Ishikawa (cell line): ENCODE results near the gene ACSS2.

Experiments
- CREB1 ChIP-seq: IDR thresholded peaks from 2 replicates; pipeline ENCODE4 v1.6.1; 2012; ENCODE audit warnings: low read depth
- FOXM1 ChIP-seq: IDR thresholded peaks from 2 replicates; pipeline ENCODE4 v1.6.1; 2012; ENCODE audit warnings: low read depth, borderline replicate concordance
- RAD21 ChIP-seq: IDR thresholded peaks from 2 replicates; pipeline ENCODE4 v1.6.1; 2012; ENCODE audit warnings: low read depth
- TCF12 ChIP-seq: IDR thresholded peaks from 2 replicates; pipeline ENCODE4 v1.6.1; 2012; ENCODE audit warnings: low read depth
- TEAD4 ChIP-seq: IDR thresholded peaks from 2 replicates; pipeline ENCODE4 v1.6.1; 2012
- YY1 ChIP-seq: IDR thresholded peaks from 2 replicates; pipeline ENCODE4 v1.6.1; 2012; ENCODE audit warnings: low read depth
- ZBTB7A ChIP-seq: IDR thresholded peaks from 2 replicates; pipeline ENCODE4 v1.6.1; 2012; ENCODE audit warnings: low read depth
- TF ChIP-seq, protein P1 (sequence below): IDR thresholded peaks from 2 replicates; pipeline ENCODE4 v1.6.1; 2012
- TF ChIP-seq, protein P2 (sequence below): IDR thresholded peaks from 2 replicates; pipeline ENCODE4 v1.6.1; 2012; ENCODE audit warnings: low read depth, mild to moderate bottlenecking

DNA sequence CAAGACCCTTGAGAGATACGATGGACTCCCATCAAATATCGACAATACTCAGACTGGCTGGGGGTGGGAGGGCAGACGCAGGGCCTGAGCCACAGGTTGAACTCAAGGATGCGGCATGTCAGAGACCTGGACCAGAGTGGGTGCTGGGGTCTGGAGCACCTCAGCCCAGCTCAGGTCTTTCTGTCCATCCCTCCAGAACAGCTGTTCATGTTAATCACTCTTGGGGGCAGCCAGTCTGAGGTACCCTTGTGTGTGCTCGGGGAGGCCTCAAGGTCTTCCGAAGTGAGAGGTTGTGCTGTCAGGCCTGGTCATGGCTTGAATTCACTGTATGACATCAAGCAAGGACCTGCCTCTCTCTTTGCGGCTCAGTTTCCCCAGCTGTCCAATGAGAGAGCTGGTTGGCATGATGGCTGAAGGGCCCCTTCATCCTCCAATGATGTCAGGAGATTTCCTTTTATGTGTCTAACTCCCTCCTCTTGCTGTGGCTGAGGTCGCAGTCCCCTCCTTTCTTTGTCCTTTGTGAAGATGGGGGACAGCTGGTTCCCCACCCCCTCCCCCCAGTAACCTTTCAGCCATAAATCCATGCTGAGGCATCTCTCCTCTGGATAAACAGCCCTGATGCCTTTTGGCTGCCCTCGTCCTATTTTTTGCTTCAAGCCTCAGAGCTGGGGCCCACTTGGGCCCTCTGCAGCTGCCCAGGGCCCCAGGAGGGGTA, 94.6 kb downstream of the ACSS2 start:
- no peak for TF ChIP-seq ZBTB7A
- no peak for TF ChIP-seq CREB1
- no peak for TF ChIP-seq RAD21
- no peak for TF ChIP-seq YY1
- TF ChIP-seq FOXM1: no peak
- TF ChIP-seq, protein P1, sequence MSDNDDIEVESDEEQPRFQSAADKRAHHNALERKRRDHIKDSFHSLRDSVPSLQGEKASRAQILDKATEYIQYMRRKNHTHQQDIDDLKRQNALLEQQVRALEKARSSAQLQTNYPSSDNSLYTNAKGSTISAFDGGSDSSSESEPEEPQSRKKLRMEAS: no peak
- TF ChIP-seq TEAD4: no peak
- TF ChIP-seq, protein P2, sequence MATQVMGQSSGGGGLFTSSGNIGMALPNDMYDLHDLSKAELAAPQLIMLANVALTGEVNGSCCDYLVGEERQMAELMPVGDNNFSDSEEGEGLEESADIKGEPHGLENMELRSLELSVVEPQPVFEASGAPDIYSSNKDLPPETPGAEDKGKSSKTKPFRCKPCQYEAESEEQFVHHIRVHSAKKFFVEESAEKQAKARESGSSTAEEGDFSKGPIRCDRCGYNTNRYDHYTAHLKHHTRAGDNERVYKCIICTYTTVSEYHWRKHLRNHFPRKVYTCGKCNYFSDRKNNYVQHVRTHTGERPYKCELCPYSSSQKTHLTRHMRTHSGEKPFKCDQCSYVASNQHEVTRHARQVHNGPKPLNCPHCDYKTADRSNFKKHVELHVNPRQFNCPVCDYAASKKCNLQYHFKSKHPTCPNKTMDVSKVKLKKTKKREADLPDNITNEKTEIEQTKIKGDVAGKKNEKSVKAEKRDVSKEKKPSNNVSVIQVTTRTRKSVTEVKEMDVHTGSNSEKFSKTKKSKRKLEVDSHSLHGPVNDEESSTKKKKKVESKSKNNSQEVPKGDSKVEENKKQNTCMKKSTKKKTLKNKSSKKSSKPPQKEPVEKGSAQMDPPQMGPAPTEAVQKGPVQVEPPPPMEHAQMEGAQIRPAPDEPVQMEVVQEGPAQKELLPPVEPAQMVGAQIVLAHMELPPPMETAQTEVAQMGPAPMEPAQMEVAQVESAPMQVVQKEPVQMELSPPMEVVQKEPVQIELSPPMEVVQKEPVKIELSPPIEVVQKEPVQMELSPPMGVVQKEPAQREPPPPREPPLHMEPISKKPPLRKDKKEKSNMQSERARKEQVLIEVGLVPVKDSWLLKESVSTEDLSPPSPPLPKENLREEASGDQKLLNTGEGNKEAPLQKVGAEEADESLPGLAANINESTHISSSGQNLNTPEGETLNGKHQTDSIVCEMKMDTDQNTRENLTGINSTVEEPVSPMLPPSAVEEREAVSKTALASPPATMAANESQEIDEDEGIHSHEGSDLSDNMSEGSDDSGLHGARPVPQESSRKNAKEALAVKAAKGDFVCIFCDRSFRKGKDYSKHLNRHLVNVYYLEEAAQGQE: no peak
- no peak for TF ChIP-seq TCF12
